PC-3 (cell line): ENCODE results near the gene RAP1GAP2. TPM values are rescaled to one million over a fixed set of nuclear protein-coding genes. Genes with fewer than 3 reads are reported as not detected.

ENCODE experiments used
- ATAC-seq: fragments of 200-7000 bp; cut with Tn5 transposase; 2 replicates; pipeline ENCODE4 v1.9.1; 2020; ENCODE audit warnings: mild to moderate bottlenecking, moderate library complexity
- BruUV-seq: library from RNA; stranded (reverse); fragments of 400-500 nt; replicated peaks from 2 replicates; lab custom pipeline; 2021; lab: Mats Ljungman, UMichigan
- CTCF ChIA-PET: fragments of 300-600 bp; sonication (Branson Sonifier 250); formaldehyde crosslinking; loops from one replicate; lab custom pipeline; 2022; ENCODE audit warnings: antibody characterized with exemption; lab: Charles Lee
- POLR2A ChIA-PET: fragments of 300-600 bp; sonication (Branson Sonifier 250); formaldehyde crosslinking; loops from one replicate; lab custom pipeline; 2022; ENCODE audit warnings: antibody characterized with exemption; ENCODE audit not compliant: unreplicated experiment; lab: Charles Lee
- DNase-seq: peaks from one replicate; pipeline ENCODE4 v3.0.0-alpha.2; 2015
- H2AFZ ChIP-seq: fragments of 300-600 bp; sonication (generic); 2 replicates; pipeline ENCODE4 v1.6.0; 2016; ENCODE audit warnings: antibody characterized with exemption, low read length
- H3F3A ChIP-seq: fragments of 300-600 bp; sonication (generic); one replicate; pipeline ENCODE4 v1.6.0; 2017; ENCODE audit warnings: antibody characterized with exemption, low read length, control low read depth, mild to moderate bottlenecking; ENCODE audit not compliant: unreplicated experiment
- H3K27ac ChIP-seq: fragments of 300-600 bp; sonication (generic); 2 replicates; pipeline ENCODE4 v1.5.1; 2016; ENCODE audit warnings: mild to moderate bottlenecking, low read length
- H3K27me3 ChIP-seq: fragments of 300-600 bp; sonication (generic); 2 replicates; pipeline ENCODE4 v1.6.1; 2016; ENCODE audit warnings: low read length, mixed read lengths
- H3K36me3 ChIP-seq: fragments of 300-600 bp; sonication (generic); 2 replicates; pipeline ENCODE4 v1.6.1; 2016; ENCODE audit warnings: low read depth, mixed run types, low read length, mixed read lengths
- H3K4me1 ChIP-seq: fragments of 300-600 bp; sonication (generic); 2 replicates; pipeline ENCODE4 v1.5.1; 2016; ENCODE audit warnings: low read length; ENCODE audit not compliant: insufficient read depth
- H3K4me2 ChIP-seq: fragments of 300-600 bp; sonication (generic); 2 replicates; pipeline ENCODE4 v1.6.0; 2016; ENCODE audit warnings: low read length
- H3K4me3 ChIP-seq: fragments of 300-600 bp; sonication (generic); 2 replicates; pipeline ENCODE4 v1.5.1; 2016; ENCODE audit warnings: mild to moderate bottlenecking, low read length, mixed read lengths
- H3K79me2 ChIP-seq: fragments of 300-600 bp; sonication (generic); 2 replicates; pipeline ENCODE4 v1.6.1; 2017; ENCODE audit warnings: low read length, mixed read lengths
- H3K9ac ChIP-seq: fragments of 300-600 bp; sonication (generic); 2 replicates; pipeline ENCODE4 v1.6.0; 2016; ENCODE audit warnings: mild to moderate bottlenecking, low read length
- H3K9me2 ChIP-seq: fragments of 300-600 bp; sonication (generic); replicated peaks from 2 replicates; pipeline ENCODE4 v1.6.1; 2016; ENCODE audit warnings: mixed run types, low read length, mixed read lengths
- H3K9me3 ChIP-seq: fragments of 300-600 bp; sonication (generic); 2 replicates; pipeline ENCODE4 v1.6.1; 2016; ENCODE audit warnings: low read length, mixed read lengths
- H4K20me1 ChIP-seq: fragments of 300-600 bp; sonication (generic); 2 replicates; pipeline ENCODE4 v1.6.1; 2016; ENCODE audit warnings: low read length, mixed read lengths
- EZH2 ChIP-seq: fragments of 300-600 bp; sonication (generic); IDR thresholded peaks from one replicate; pipeline ENCODE4 v1.6.1; 2017; ENCODE audit warnings: antibody characterized with exemption, mild to moderate bottlenecking, low read length; ENCODE audit not compliant: unreplicated experiment
- EZH2phosphoT487 ChIP-seq: fragments of 300-600 bp; sonication (generic); IDR thresholded peaks from 2 replicates; pipeline ENCODE4 v1.6.1; 2018; ENCODE audit warnings: mild to moderate bottlenecking, antibody characterized with exemption, low read length, borderline replicate concordance
- intact Hi-C: fragments of 100-400 bp; cut with micrococcal nuclease; formaldehyde crosslinking; loops from 2 replicates; pipeline ENCODE4 v1.9.0; 2023
- total RNA-seq: library from RNA; depleted of rRNA; stranded (reverse); fragments of >200 nt; gene quantifications from 2 replicates; pipeline ENCODE4 v1.2.3, GENCODE V29; 2014
- TF ChIP-seq, protein P1 (sequence below): fragments of 300-600 bp; sonication (generic); conservative IDR thresholded peaks from 2 replicates; pipeline ENCODE4 v1.5.1; 2017; ENCODE audit warnings: antibody characterized with exemption, low read depth, mild to moderate bottlenecking, low read length

The RAP1GAP2 gene
- total RNA-seq, 1 experiment from 2014 or later: 14.5 TPM

DNA sequence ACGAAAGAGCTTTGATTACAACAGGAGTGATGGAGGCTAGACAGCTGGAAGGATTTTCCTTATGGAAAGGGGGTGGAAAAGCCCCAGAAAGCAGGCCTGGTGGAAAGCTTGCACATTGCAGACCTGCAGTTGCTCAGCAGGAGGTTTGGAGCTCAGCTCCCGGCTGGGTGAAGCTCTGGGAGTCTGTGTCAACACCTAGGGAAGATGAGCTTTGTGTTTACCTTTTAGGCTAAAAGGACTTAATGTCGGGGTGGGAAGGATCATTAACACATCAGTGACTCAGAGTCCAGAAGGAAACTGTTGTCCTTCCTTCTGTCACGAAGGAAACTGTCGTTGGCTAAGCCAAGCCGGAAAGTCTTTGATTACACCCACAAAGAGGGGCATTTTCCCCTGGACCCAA is 48.2 kb downstream of the RAP1GAP2 start:
- Histone ChIP-seq H3F3A (no peaks in the 10 kb centered on the region), H3K27me3 (no peaks in the 10 kb centered on the region), H3K36me3 (no peaks in the 10 kb centered on the region), H3K4me3 (no peak overlapping the region), H4K20me1 (no peaks in the 10 kb centered on the region), H3K27ac (no peak overlapping the region), H2AFZ (no peak overlapping the region), H3K4me2 (peak overlapping the region; percentile 13; the same call in 1 of the 2 replicates), H3K9ac (no peak overlapping the region), H3K9me2 (no peaks in the 10 kb centered on the region), H3K9me3 (no peaks in the 10 kb centered on the region), H3K4me1 (no peaks in the 10 kb centered on the region; the same call in 1 of the 2 replicates), H3K79me2 (no peaks in the 10 kb centered on the region)
- DNase-seq (peak; percentile 27), ATAC-seq (peak; percentile 49)
- BruUV-seq: no TSS peak
- CTCF ChIA-PET: interaction anchor here (1.1 kb wide), 1 partner anchor 58 kb away, joined by 4 read pairs; no protein-coding TSS in a partner anchor
- intact Hi-C loops: no loop called here
- POLR2A ChIA-PET: no interaction called here
- TF ChIP-seq EZH2phosphoT487: no peak
- no peak for TF ChIP-seq EZH2
- TF ChIP-seq, protein P1, sequence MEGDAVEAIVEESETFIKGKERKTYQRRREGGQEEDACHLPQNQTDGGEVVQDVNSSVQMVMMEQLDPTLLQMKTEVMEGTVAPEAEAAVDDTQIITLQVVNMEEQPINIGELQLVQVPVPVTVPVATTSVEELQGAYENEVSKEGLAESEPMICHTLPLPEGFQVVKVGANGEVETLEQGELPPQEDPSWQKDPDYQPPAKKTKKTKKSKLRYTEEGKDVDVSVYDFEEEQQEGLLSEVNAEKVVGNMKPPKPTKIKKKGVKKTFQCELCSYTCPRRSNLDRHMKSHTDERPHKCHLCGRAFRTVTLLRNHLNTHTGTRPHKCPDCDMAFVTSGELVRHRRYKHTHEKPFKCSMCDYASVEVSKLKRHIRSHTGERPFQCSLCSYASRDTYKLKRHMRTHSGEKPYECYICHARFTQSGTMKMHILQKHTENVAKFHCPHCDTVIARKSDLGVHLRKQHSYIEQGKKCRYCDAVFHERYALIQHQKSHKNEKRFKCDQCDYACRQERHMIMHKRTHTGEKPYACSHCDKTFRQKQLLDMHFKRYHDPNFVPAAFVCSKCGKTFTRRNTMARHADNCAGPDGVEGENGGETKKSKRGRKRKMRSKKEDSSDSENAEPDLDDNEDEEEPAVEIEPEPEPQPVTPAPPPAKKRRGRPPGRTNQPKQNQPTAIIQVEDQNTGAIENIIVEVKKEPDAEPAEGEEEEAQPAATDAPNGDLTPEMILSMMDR: no peak

DNA sequence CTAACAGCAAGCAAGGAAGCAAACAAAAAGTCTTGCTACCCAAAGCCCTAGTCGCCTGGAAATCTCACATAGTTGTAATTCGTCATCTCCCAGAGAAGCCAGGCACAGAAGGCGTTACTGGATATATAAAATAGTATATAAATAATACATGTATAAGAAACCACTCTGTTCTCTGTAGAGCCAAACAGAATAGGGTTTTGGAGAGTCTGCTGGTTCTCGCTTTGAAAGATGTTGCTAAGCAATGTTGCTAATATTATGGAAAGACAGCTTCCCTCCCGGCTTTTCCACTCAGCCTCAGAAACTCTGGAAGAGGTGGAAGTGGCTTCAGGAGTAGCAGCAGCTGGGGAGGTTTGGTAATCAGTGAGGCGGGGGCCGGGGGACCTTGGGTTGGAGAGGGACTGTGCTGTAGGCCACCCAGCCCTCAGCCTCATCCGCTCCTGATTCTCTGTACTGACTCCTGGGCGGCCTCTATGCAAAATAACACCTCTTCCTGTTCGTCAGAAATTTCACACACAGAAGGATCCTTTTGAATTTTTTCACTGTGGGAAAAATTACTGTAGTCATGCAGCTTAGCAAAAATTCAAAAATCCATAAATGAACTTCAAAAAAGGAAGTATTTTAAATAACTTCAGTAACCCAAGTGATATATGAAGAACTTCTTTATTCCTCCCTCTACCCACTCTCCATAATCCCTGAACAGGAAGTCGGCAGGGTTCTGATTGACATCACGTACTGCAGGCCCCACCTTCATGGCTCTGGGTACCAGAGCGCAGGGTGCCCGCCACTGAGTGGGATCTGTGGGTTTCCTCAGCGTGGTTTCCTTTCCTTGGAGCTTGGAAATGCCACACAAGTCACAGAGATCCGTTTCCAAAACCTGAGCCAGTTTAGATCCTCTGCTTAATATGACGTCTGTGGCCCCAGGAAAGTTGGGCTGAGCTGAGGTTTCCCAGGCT is 51.4 kb downstream of the RAP1GAP2 start:
- no peaks in the 10 kb centered on the region for H4K20me1 ChIP-seq
- H2AFZ ChIP-seq: no peak overlapping the region
- no peaks in the 10 kb centered on the region for H3K9me3 ChIP-seq
- POLR2A ChIA-PET: interaction anchor here (0.8 kb wide), 1 partner anchor 163 kb away, joined by 4 read pairs; no protein-coding TSS in a partner anchor
- H3K9ac ChIP-seq: no peak overlapping the region
- H3K27me3 ChIP-seq: no peaks in the 10 kb centered on the region
- H3K4me3 ChIP-seq: no peak overlapping the region
- intact Hi-C loops: loop anchor here (2.0 kb wide), 1 partner anchor 79 kb away; no protein-coding TSS in a partner anchor
- BruUV-seq: no TSS peak
- no peaks in the 10 kb centered on the region for H3K79me2 ChIP-seq
- DNase-seq (no peak), ATAC-seq (no peak)
- H3K9me2 ChIP-seq: no peaks in the 10 kb centered on the region
- CTCF ChIA-PET: interaction anchor here (0.6 kb wide), 1 partner anchor 267 kb away, joined by 3 read pairs; no protein-coding TSS in a partner anchor
- TF ChIP-seq EZH2phosphoT487 (no peak), EZH2 (no peak)
- TF ChIP-seq, protein P1: no peak
- H3K4me2 ChIP-seq: no peak overlapping the region
- no peaks in the 10 kb centered on the region for H3K36me3 ChIP-seq
- H3K4me1 ChIP-seq: no peaks in the 10 kb centered on the region; the same call in 1 of the 2 replicates
- no peaks in the 10 kb centered on the region for H3F3A ChIP-seq
- H3K27ac ChIP-seq: no peak overlapping the region
